Measurements from ENCODE around the gene SMYD3. TPM values are rescaled to one million over a fixed set of nuclear protein-coding genes. Genes with fewer than 3 reads are reported as not detected.
A peak's percentile ranks its signal among the peaks of the same experiment; 100 is the strongest.

SMYD3 gene
- total RNA-seq, 3 donors from 2014 or later: 16.8 to 28.8 (median 19.5) TPM

GRCh38 chr1:246063013-246063616 is 444.0 kb downstream of the SMYD3 start:
- no peaks in the 10 kb centered on the region for H3K27me3 ChIP-seq
- TF ChIP-seq POLR2A (IDR thresholded peaks at IDR 0.05) (no peak), POLR2AphosphoS5 (IDR thresholded peaks at IDR 0.05) (no peak), CTCF (IDR thresholded peaks at IDR 0.05) (no peak)
- H3K4me3 ChIP-seq: no peak overlapping the region
- H3K9me3 ChIP-seq: no peaks in the 10 kb centered on the region
- H3K36me3 ChIP-seq: no peaks in the 10 kb centered on the region
- no peaks in the 10 kb centered on the region for H3K4me1 ChIP-seq
- DNase-seq (ENCODE audit: low spot score in 2 of 2): no peak
- H3K27ac ChIP-seq: peak overlapping the region in 1 of 2 donors; percentile 49
- intact Hi-C loops (cut with DNase I; ENCODE audit: low total_unique reads): no loop called here

- H3K9me3 ChIP-seq: no peaks in the 10 kb centered on the region
- H3K27ac ChIP-seq: no peak overlapping the region
- no peak overlapping the region for H3K4me3 ChIP-seq
- H3K27me3 ChIP-seq: no peaks in the 10 kb centered on the region
- intact Hi-C loops (cut with DNase I; ENCODE audit: low total_unique reads): no loop called here
- TF ChIP-seq POLR2AphosphoS5 (IDR thresholded peaks at IDR 0.05) (no peak), CTCF (IDR thresholded peaks at IDR 0.05) (no peak), POLR2A (IDR thresholded peaks at IDR 0.05) (no peak)
- H3K36me3 ChIP-seq: no peaks in the 10 kb centered on the region
- no peak for DNase-seq (ENCODE audit: low spot score in 2 of 2)
- H3K4me1 ChIP-seq: no peaks in the 10 kb centered on the region
Measured at GRCh38 chr1:246058466-246058865, 448.6 kb downstream of the SMYD3 start.

GRCh38 chr1:246052603-246053002 is 454.5 kb downstream of the SMYD3 start:
- intact Hi-C loops (cut with DNase I; ENCODE audit: low total_unique reads): no loop called here

GRCh38 chr1:246051909-246052518 is 455.1 kb downstream of the SMYD3 start:
- DNase-seq (ENCODE audit: low spot score in 2 of 2): no peak
- H3K27me3 ChIP-seq: no peaks in the 10 kb centered on the region
- H3K27ac ChIP-seq: no peak overlapping the region
- H3K36me3 ChIP-seq: no peaks in the 10 kb centered on the region
- H3K9me3 ChIP-seq: no peaks in the 10 kb centered on the region
- TF ChIP-seq POLR2AphosphoS5 (IDR thresholded peaks at IDR 0.05): no peak
- TF ChIP-seq POLR2A (IDR thresholded peaks at IDR 0.05): no peak
- TF ChIP-seq CTCF (IDR thresholded peaks at IDR 0.05): no peak
- no peaks in the 10 kb centered on the region for H3K4me1 ChIP-seq
- intact Hi-C loops (cut with DNase I; ENCODE audit: low total_unique reads): no loop called here
- H3K4me3 ChIP-seq: no peak overlapping the region

More at GRCh38 chr1:246052603-246053002, 454.5 kb downstream of the SMYD3 start:
- no peak overlapping the region for H3K4me3 ChIP-seq
- H3K27ac ChIP-seq: no peak overlapping the region
- no peaks in the 10 kb centered on the region for H3K36me3 ChIP-seq
- no peak for DNase-seq (ENCODE audit: low spot score in 2 of 2)
- no peaks in the 10 kb centered on the region for H3K9me3 ChIP-seq
- H3K27me3 ChIP-seq: no peaks in the 10 kb centered on the region
- TF ChIP-seq CTCF (IDR thresholded peaks at IDR 0.05) (no peak), POLR2A (IDR thresholded peaks at IDR 0.05) (no peak)
- no peaks in the 10 kb centered on the region for H3K4me1 ChIP-seq

GRCh38 chr1:246048693-246049092 is 458.4 kb downstream of the SMYD3 start:
- Histone ChIP-seq H3K27ac (no peak overlapping the region), H3K27me3 (no peaks in the 10 kb centered on the region), H3K36me3 (no peaks in the 10 kb centered on the region), H3K4me1 (no peaks in the 10 kb centered on the region), H3K4me3 (no peak overlapping the region), H3K9me3 (no peaks in the 10 kb centered on the region)
- no peak for DNase-seq (ENCODE audit: low spot score in 2 of 2)
- intact Hi-C loops (cut with DNase I; ENCODE audit: low total_unique reads): no loop called here
- TF ChIP-seq POLR2A (IDR thresholded peaks at IDR 0.05) (no peak), POLR2AphosphoS5 (IDR thresholded peaks at IDR 0.05) (no peak), CTCF (IDR thresholded peaks at IDR 0.05) (no peak)
